Measurements from ENCODE around the gene NPSR1.

DNA sequence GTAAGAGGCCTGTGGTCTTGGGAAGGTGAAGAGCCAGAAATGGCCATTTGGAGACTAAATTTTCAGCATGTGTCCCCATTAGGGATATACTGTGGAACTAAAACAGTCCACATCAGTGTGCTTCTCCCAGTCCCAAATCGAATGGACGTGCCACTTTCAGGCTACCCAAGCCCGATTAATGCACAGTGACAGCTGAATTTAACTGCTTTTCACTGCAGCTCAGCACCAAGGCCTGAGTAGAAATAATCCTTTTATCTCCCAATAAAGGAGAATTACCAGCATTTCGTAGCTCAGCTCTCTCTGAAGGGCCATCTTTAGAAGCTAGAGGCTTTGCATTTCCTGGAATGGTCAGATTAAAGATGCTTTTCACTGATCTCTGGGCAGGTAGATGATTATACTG is 183.3 kb downstream of the NPSR1 start:
- TF ChIP-seq, protein P1, sequence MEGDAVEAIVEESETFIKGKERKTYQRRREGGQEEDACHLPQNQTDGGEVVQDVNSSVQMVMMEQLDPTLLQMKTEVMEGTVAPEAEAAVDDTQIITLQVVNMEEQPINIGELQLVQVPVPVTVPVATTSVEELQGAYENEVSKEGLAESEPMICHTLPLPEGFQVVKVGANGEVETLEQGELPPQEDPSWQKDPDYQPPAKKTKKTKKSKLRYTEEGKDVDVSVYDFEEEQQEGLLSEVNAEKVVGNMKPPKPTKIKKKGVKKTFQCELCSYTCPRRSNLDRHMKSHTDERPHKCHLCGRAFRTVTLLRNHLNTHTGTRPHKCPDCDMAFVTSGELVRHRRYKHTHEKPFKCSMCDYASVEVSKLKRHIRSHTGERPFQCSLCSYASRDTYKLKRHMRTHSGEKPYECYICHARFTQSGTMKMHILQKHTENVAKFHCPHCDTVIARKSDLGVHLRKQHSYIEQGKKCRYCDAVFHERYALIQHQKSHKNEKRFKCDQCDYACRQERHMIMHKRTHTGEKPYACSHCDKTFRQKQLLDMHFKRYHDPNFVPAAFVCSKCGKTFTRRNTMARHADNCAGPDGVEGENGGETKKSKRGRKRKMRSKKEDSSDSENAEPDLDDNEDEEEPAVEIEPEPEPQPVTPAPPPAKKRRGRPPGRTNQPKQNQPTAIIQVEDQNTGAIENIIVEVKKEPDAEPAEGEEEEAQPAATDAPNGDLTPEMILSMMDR (IDR thresholded peaks at IDR 0.05; ENCODE audit: low read depth, low read length) = no peak
- TF ChIP-seq POLR2A (IDR thresholded peaks at IDR 0.05; ENCODE audit: extremely low read depth, insufficient read length) (no peak), MAX (IDR thresholded peaks at IDR 0.05; ENCODE audit: low read depth, low read length) (no peak)
